Stimulated activated CD4-positive, alpha-beta T cell treated with anti-CD3 and anti-CD28 coated beads, Interleukin-4, amount 100 ng/mL, for 4 hours (primary cell): Measurements from ENCODE around the gene SPATA1.
"Not testable (repeated sequence)": the region's sequence is repeated elsewhere in the genome, so short reads cannot be mapped to it uniquely, and the experiment has no call there.

Experiments
- DNase-seq, 2 experiments: peaks; one replicate each; pipeline ENCODE4 v3.0.0-alpha.2; 2020

The SPATA1 gene

DNA sequence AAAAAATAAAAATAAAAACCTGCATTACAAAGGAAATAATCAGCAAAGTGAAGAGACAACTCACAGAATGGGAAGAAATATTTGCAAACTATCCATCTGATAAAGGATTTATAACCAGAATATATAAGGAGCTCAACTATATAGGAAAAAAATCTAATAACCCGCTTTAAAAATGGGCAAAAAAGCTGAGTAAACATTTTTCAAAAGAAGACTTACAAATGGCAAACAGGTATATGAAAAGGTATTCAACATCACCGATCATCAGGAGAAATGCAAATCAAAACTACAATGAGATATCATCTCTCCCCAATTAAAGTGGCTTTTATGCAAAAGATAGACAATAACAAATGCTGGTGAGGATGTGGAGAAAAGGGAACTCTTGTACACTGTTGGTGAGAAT lies 4.0 kb downstream of the SPATA1 start:
- DNase-seq = no peak

DNA sequence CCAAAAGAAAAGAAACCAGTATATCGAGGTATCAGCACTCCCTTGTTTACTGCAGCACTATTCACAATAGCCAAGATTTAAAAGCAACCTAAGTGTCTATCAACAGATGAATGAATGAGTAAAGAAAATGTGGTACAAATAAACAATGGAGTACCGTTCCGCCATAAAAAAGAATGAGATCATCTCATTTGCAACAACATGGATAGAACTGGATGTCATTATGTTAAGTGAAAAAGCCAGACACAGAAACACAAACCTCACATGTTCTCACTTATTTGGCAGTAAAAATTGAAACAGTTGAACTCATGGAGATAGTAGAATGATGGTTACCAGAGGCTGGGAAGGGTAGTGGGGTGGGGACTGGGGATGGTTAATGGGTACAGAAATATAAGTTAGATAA lies 4.5 kb downstream of the SPATA1 start:
- no peak for DNase-seq

- DNase-seq = no peak
These were observed 18.4 kb downstream of the SPATA1 start for GRCh38 chr1:84524590-84524989.

DNA sequence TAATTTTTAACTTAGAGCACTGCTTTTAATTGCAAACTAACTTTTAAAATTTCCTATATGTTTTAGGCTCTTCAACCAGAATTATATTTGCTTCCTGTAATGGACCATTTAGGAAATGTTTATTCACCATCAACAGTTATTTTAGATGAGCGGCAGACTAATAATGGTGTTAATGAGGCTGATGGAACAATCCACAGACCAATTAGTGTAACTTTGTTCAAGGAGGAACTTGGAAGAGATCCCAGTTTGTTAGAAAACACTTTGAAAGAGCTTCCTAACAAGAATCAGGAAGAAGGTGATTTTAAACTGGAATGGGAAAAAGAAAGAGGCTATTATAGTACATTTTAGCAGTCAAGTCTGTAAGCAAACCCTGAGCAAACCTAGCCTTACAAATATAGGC lies 19.6 kb downstream of the SPATA1 start:
- no peak for DNase-seq

DNA sequence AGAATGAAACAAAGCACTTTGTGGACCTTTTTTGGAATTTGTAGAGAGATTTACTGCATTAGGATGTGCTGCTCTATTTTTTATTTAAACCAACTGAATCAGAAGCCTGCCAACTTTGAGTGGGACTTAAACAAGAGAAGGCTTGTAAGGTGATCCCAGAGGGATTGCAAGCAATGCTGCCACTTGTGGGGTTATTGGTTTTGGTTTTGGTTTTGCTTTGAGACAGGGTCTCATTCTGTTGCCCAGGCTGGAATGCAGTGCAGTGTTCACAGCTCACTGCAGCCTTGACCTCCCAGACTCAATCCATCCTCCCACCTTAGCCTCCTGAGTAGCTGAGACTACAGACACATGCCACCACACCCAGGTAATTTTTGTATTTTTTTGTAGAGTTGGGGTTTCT lies 32.4 kb downstream of the SPATA1 start:
- no peak for DNase-seq

DNA sequence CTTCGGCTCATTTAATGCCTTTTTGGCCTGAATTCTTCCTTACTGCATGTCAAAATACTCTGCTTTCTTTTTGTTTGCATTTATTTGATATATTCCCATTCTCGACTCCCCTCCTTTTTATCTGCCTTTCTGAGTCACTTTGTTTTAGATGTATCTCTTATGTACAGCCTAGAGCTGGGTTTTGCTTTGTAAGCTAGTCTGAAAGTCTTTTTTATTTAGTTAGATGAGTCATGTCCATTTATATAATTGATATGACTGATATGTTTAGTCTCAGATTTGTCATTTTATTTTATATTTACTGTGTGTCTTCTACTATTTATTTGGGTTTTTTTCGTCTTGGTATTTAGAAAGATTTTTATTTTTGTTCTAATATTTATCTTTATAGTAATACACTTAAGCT lies 33.8 kb downstream of the SPATA1 start:
- DNase-seq = no peak

- DNase-seq = no peak
These were observed 34.6 kb downstream of the SPATA1 start for GRCh38 chr1:84540759-84541158.

GRCh38 chr1:84541679-84542078 lies 35.5 kb downstream of the SPATA1 start:
- DNase-seq = no peak

DNA sequence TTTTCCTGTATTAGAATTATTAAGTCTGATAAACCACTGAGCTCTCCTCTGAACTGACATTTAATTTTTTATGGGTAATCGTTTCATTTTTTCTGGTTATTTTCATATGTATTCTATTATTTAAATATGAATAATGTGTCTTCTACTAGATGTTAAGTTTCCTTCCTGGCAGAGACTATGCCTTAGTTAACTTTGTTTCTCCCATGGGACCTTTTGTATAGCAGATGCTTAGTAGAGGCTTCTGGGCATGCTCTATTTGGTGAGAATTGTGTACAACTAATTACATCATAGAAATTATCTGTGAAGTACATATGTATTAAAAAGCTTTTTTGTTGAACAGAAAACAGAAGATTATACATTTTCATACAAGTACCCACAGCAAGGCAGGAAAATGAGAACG lies 44.6 kb downstream of the SPATA1 start:
- no peak for DNase-seq

GRCh38 chr1:84569216-84569615 lies 63.0 kb downstream of the SPATA1 start:
- DNase-seq = no peak

GRCh38 chr1:84570436-84571149 lies 64.4 kb downstream of the SPATA1 start:
- DNase-seq = no peak

DNA sequence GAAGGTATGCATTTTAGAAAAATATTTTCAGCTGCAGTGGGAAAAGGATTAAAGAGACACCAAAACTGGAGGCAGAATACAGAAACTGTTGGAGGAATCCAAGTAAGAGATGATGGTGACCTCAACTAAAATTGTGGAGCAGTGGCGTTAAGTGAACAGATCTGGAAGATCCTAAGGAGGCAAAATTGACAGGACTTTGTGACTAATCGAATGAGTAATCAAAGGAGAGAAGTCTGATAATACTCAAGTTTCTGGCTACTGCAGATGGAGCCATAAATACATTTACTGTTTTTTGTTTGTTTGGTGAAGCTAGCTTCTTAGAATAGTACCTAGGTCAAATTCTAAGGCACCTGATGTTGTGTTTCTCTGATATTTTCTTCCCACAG lies 65.0 kb downstream of the SPATA1 start:
- no peak for DNase-seq

DNA sequence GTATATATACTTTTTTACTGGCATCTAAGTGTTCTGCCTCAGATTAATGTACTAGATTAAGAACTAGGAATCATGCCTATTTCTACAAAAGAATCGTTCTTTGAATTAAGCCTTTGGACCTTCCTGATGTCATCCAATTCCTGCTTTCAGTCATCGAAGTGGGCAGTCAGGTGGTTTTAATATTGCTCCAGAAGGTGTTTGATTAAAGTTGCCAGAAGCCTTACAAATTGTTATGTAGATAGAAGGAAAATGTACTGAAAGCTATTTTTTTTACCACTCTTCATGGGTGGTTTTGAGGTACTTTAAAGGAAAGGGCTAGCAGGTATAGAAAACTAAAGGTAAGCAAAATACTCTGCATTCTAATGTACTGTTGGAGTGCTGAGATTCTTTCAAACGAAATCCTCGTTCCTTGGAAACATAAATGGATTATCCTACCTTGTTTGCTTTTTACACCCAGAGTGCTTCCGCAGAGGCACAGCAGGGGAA lies 67.3 kb downstream of the SPATA1 start:
- DNase-seq = no peak

DNA sequence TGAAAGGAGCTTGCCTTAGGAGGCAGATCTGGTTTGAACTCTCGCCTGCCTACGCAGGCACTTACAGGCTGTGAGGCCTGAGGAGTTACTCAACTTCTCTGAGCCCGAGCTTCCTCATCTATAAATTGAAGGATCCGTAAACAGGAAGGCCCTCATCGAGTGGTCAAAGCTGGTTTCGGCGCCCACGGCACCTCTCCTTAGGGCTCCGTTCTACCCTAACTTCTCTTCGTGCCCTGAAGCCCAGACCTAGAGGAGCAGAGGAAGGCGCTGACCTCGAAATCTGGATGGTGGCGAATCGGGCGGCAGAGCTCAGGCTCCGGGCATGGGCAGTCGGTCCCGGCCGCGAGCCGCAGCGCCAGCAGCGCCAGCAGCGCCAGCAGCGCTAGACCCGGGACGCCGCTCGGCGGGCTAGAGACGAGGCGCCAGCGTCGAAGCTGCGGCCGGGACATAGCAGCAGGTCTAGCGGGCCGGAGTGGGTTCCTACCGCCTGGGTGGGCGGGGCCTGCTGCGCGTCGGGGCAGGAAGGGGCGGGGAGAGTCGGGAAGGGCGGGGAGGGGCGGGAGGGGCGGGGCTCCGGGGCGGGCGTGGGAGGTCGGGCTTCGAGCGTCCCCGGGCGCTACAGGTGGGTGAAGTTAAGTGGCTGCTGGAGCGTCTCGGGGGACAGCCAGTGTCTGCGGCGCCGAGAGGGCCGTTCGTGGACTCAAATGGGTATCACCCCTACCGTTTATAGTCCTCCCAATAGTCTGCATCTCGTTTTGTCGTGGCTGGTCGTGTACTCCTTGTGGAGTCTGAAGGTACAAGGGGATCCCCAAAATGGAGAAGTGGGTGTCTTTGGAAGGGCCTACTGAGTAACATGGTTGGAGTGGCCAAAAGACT lies 68.0 kb downstream of the SPATA1 start, which contains the start of gene CTBS:
Gene CTBS, minus strand, starts transcription at position 474 of the 876 bp plus-strand sequence. Its CDS starts 25 bp downstream, at position 449.
- peak; percentile 80 to 86 for DNase-seq

DNA sequence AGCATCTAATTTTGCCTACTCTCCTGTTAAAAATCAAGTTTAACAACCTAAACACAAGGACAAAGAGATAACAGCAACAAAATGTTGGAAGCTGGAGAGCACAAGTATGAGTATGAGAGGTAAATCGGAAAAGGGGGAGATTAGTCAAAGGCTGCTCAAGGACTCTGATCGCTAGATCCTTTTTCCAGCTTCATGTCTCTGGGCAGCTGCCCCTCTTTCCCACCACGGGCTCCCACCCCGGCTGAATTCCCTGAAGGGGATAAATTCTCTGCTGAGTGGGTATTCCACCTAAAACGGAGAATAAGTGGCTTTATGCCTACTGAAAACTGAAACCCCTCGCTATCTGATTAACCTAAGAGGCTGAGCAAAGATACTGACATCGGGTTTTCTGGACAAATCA lies 68.8 kb downstream of the SPATA1 start:
- DNase-seq = no peak

DNA sequence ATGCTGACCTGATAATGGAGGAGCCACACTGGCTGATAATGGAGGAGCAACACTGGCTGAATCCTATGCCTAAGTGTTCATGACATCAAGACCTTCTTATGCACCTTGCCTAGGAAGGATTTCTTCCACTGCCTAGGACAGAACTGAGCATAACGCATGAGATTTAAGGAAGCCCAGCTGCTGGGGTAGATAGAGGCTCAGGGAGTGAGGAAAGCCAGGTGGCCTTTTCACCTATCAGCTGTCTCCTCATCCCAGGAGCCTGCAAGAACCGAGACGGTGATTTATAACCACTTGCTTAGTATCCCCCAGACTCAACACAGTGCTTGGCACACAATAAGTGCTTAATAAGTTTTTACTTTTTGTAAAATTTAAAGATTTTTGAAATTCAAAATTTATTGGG lies 75.5 kb downstream of the SPATA1 start:
- DNase-seq = no peak

DNA sequence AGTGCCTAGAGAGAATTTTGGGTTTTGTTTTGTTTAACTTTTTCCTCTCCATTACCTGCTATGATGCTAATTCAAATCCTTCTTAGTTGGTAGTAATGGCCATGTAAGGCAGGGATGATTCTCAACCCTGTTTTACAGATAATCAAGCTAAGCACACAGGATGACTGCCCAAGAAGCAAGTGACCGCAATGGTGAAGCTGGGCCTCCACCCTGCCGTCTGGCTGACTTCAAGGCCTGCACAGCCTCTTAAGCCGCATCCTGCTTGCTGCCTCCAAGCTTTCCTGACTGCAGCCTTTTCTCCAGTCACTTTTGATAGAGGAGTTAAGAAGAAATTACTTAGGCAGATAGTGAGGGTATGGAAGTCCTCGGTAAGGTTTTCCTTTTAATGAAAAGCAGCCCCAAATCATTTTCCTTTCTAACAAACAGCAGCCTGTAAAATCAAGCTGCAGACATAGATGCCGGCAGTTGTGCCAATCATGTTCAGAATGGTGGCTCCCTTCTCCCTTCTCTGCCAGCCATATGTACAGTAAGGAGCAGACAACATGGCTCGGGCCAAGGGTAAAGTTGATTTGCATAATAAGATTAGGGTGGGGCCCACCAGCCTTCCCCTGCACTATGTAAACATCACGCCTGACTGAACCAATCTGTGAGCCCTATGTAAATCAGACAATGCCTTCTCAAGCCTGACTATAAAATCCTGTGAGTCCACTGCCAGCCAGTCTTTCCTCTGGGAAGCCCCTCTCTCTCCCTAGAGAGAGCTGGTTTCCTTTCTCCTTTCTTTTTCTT lies 76.8 kb downstream of the SPATA1 start:
- DNase-seq = no peak

GRCh38 chr1:84583648-84584047 lies 77.5 kb downstream of the SPATA1 start:
- DNase-seq = no peak

GRCh38 chr1:84584126-84584525 lies 77.9 kb downstream of the SPATA1 start:
- DNase-seq = no peak

GRCh38 chr1:84585803-84586202 lies 79.6 kb downstream of the SPATA1 start:
- no peak for DNase-seq

GRCh38 chr1:84587099-84587498 lies 80.9 kb downstream of the SPATA1 start:
- DNase-seq = no peak

GRCh38 chr1:84594959-84595358 lies 88.8 kb downstream of the SPATA1 start:
- not testable (repeated sequence) for DNase-seq

DNA sequence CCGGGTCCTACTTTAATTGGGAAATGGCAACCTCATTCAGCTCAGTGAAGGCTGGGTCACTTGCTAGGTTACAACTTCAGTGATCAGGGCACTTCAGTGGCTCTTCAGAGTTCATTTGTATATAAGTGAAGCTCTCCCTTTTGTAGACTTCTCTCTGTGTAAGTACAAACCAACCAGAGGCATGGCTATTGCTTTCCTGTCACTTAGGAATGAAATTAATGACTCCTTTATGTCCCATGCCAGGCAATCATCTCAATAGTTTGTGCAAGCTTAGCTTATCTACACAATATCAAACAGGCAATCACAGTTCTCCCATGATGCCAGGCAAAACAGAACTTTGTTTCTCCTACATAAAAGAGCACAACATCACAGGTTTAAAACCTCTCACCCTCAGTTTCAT lies 90.8 kb downstream of the SPATA1 start:
- DNase-seq = no peak
